Nephron (organoid): ENCODE results near the gene TIAM1.

Experiments used
- H3K27ac Mint-ChIP-seq, 3 experiments: 2 replicates each; pipeline ENCODE4 v1.8.0; 2020; ENCODE audit warnings: mixed read lengths in 3 of 3, mild to moderate bottlenecking in 2 of 3, moderate library complexity in 1 of 3
- H3K27me3 Mint-ChIP-seq: 2 replicates; pipeline ENCODE4 v1.8.0; 2021; ENCODE audit warnings: low read depth, mild to moderate bottlenecking, moderate library complexity, mixed read lengths
- H3K36me3 Mint-ChIP-seq: 2 replicates; pipeline ENCODE4 v1.8.0; 2020; ENCODE audit warnings: low read depth, mixed read lengths
- H3K4me1 Mint-ChIP-seq: 2 replicates; pipeline ENCODE4 v1.8.0; 2020; ENCODE audit warnings: mixed read lengths
- H3K4me3 Mint-ChIP-seq, 3 experiments: 2 replicates each; pipeline ENCODE4 v1.8.0; 2020; ENCODE audit warnings: mild to moderate bottlenecking in 3 of 3, mixed read lengths in 3 of 3, moderate library complexity in 2 of 3
- H3K9me3 Mint-ChIP-seq: 2 replicates; pipeline ENCODE4 v1.8.0; 2020; ENCODE audit warnings: mixed read lengths
- CTCF ChIP-seq, 3 experiments: fragments of 200-600 bp; sonication (generic); IDR thresholded peaks; one replicate each; pipeline ENCODE4 v1.5.0; 2021; ENCODE audit warnings: antibody characterized with exemption in 3 of 3; ENCODE audit not compliant: unreplicated experiment in 3 of 3

The TIAM1 gene

GRCh38 chr21:31117128-31117916, 226.7 kb downstream of the TIAM1 start:
- Mint-ChIP-seq H3K4me1 (peaks cover 4% of the 10 kb centered on the region), H3K27ac (no peak overlapping the region), H3K36me3 (peaks cover 38% of the 10 kb centered on the region), H3K4me3 (no peak overlapping the region), H3K9me3 (no peaks in the 10 kb centered on the region), H3K27me3 (peaks cover 5% of the 10 kb centered on the region)
- TF ChIP-seq CTCF (IDR thresholded peaks at IDR 0.05; ENCODE audit: unreplicated experiment in 3 of 3): no peak

GRCh38 chr21:31115249-31115648, 228.8 kb downstream of the TIAM1 start:
- H3K27me3 Mint-ChIP-seq: peaks cover 5% of the 10 kb centered on the region
- H3K27ac Mint-ChIP-seq: no peak overlapping the region
- no peak overlapping the region for H3K4me3 Mint-ChIP-seq
- H3K4me1 Mint-ChIP-seq: no peaks in the 10 kb centered on the region
- H3K9me3 Mint-ChIP-seq: no peaks in the 10 kb centered on the region
- TF ChIP-seq CTCF (IDR thresholded peaks at IDR 0.05; ENCODE audit: unreplicated experiment in 3 of 3): no peak
- peaks cover 19% of the 10 kb centered on the region for H3K36me3 Mint-ChIP-seq

DNA sequence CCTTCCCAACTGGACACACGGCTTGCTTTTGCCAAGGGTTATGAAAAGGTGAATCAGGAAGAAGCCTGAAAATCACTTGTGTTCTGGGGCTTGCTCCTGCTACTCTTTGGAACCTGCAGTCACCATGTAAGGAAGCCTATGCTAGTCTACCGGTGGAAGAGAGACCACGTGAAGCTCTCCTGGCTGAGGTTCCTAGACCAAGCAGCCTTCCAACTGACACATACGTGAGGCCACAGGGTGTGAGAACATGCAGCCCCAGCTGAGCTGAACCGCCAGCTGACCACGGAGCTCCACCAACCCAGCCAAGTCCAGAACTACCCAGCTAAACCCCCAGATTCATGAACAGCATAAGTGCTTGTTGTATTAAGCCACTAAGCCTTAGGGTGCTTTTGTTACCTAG, 233.0 kb downstream of the TIAM1 start:
- Mint-ChIP-seq H3K9me3 (peaks cover 12% of the 10 kb centered on the region), H3K27me3 (peaks cover 5% of the 10 kb centered on the region), H3K36me3 (peaks cover 9% of the 10 kb centered on the region), H3K27ac (no peak overlapping the region), H3K4me1 (no peaks in the 10 kb centered on the region), H3K4me3 (no peak overlapping the region)
- TF ChIP-seq CTCF (IDR thresholded peaks at IDR 0.05; ENCODE audit: unreplicated experiment in 3 of 3): no peak

DNA sequence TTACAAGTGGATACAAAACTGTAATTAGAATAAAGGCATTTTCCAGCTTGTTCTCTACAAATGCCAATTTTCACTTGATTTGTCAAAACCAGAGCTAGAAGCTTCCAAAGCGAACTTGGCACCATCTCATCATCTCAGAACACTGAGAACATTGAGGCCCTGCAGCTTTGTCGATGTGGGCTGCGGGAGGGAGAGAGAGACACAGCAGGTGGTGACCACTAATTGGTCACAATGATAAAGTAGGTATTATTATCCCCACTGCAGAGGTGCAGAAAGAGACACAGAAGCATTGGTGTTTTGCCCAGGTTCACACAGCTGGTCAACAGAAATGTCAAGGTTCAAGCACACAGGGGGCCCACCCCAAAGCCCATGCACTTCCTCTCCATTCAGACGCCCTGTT, 233.6 kb downstream of the TIAM1 start:
- Mint-ChIP-seq H3K4me3 (no peak overlapping the region), H3K4me1 (no peaks in the 10 kb centered on the region), H3K27ac (no peak overlapping the region), H3K27me3 (peaks cover 5% of the 10 kb centered on the region), H3K9me3 (peaks cover 15% of the 10 kb centered on the region), H3K36me3 (peaks cover 9% of the 10 kb centered on the region)
- TF ChIP-seq CTCF (IDR thresholded peaks at IDR 0.05; ENCODE audit: unreplicated experiment in 3 of 3): no peak

DNA sequence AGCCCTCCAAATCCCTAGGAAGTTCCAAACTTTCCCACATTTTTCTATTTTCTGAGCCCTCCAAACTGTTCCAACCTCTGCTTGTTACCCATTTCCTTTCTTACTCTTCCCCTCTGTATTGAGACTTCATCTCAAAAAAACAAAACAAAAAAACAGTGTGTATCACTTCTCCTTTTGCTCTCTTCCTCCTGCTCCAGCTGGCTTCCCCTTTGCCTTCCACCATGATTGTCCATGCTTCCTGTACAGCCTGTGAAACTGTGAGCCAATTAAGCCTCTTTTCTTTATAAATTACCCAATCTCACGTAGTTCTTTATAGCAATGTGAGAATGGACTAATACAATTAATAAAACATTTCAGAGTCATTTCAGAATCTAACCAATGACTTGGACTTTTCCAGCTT, 236.2 kb downstream of the TIAM1 start:
- H3K27ac Mint-ChIP-seq: no peak overlapping the region
- no peak overlapping the region for H3K4me3 Mint-ChIP-seq
- no peaks in the 10 kb centered on the region for H3K4me1 Mint-ChIP-seq
- TF ChIP-seq CTCF (IDR thresholded peaks at IDR 0.05; ENCODE audit: unreplicated experiment in 3 of 3): no peak
- H3K36me3 Mint-ChIP-seq: peaks cover 21% of the 10 kb centered on the region
- no peaks in the 10 kb centered on the region for H3K27me3 Mint-ChIP-seq
- H3K9me3 Mint-ChIP-seq: peaks cover 20% of the 10 kb centered on the region

DNA sequence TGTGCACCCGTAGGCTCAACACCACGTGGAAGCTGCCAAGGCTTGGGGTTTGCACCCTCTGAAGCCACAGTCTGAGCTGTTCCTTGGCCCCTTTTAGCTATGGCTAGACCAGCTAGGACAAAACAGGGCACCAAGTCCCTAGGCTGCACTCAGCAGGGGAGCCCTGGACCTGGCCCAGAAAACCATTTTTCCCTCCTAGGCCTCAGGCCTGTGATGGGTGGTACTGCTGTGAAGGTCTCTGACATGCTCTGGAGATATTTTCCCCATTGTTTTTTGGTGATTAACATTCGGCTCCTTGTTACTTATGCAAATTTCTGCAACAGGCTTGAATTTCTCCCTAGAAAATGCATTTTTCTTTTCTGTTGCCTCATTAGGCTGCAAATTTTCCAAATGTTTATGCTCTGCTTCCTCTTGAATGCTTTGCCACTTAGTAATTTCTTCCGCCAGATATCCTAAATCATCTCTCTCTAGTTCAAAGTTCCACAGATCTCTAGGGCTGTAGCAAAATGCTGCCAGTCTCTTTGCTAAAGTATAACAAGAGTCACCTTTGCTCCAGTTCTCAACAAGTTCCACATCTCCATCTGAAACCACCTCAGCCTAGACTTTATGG, 236.8 kb downstream of the TIAM1 start:
- H3K27ac Mint-ChIP-seq: no peak overlapping the region
- H3K4me1 Mint-ChIP-seq: no peaks in the 10 kb centered on the region
- H3K9me3 Mint-ChIP-seq: peaks cover 20% of the 10 kb centered on the region
- no peak for TF ChIP-seq CTCF (IDR thresholded peaks at IDR 0.05; ENCODE audit: unreplicated experiment in 3 of 3)
- no peaks in the 10 kb centered on the region for H3K27me3 Mint-ChIP-seq
- peaks cover 21% of the 10 kb centered on the region for H3K36me3 Mint-ChIP-seq
- H3K4me3 Mint-ChIP-seq: no peak overlapping the region
